Activated CD4-positive, alpha-beta T cell treated with anti-CD3 and anti-CD28 coated beads, Interleukin-2, amount 10 ng/mL, durations not matched to agents 24 days and 14 days (primary cell): ENCODE results near the gene HSD3B1. TPM values are rescaled to one million over a fixed set of nuclear protein-coding genes. Genes with fewer than 3 reads are reported as not detected.
"Not testable (repeated sequence)": the region's sequence is repeated elsewhere in the genome, so short reads cannot be mapped to it uniquely, and the experiment has no call there.

Experiments
- DNase-seq: peaks from one replicate; pipeline ENCODE4 v3.0.0; 2022
- H3K27ac Mint-ChIP-seq: one replicate; pipeline ENCODE4 v1.8.0; 2022; ENCODE audit warnings: mild to moderate bottlenecking, mixed read lengths
- H3K27me3 Mint-ChIP-seq: one replicate; pipeline ENCODE4 v1.8.0; 2022; ENCODE audit warnings: mixed read lengths
- H3K36me3 Mint-ChIP-seq: one replicate; pipeline ENCODE4 v1.8.0; 2022; ENCODE audit warnings: low read depth, mild to moderate bottlenecking, mixed read lengths
- H3K4me1 Mint-ChIP-seq: one replicate; pipeline ENCODE4 v1.8.0; 2021; ENCODE audit warnings: mixed read lengths
- H3K4me3 Mint-ChIP-seq: one replicate; pipeline ENCODE4 v1.8.0; 2022; ENCODE audit warnings: mild to moderate bottlenecking, moderate library complexity, mixed read lengths
- H3K9me3 Mint-ChIP-seq: one replicate; pipeline ENCODE4 v1.8.0; 2021; ENCODE audit warnings: mixed read lengths
- intact Hi-C: fragments of 100-400 bp; cut with micrococcal nuclease; formaldehyde crosslinking; loops from one replicate; pipeline ENCODE4 v1.15.1; 2023
- total RNA-seq: library from RNA; stranded (reverse); gene quantifications from 2 replicates; pipeline ENCODE4 v1.2.3, GENCODE V29; 2022

Gene HSD3B1
- total RNA-seq, 1 donor from 2014 or later: not detected

GRCh38 chr1:119551218-119551617, 44.2 kb downstream of the HSD3B1 start:
- H3K9me3 Mint-ChIP-seq: no peaks in the 10 kb centered on the region
- no peak for DNase-seq
- peaks cover 6% of the 10 kb centered on the region for H3K27me3 Mint-ChIP-seq
- H3K36me3 Mint-ChIP-seq: no peaks in the 10 kb centered on the region
- H3K4me1 Mint-ChIP-seq: no peaks in the 10 kb centered on the region
- no peak overlapping the region for H3K27ac Mint-ChIP-seq
- intact Hi-C loops: no loop called here
- no peak overlapping the region for H3K4me3 Mint-ChIP-seq

- H3K27me3 Mint-ChIP-seq, DNase-seq, H3K27ac Mint-ChIP-seq, H3K36me3 Mint-ChIP-seq, intact Hi-C loops, H3K9me3 Mint-ChIP-seq, H3K4me3 Mint-ChIP-seq, H3K4me1 Mint-ChIP-seq: not testable (repeated sequence)
Measured at GRCh38 chr1:119552656-119553055, 45.6 kb downstream of the HSD3B1 start.

- H3K9me3 Mint-ChIP-seq, H3K36me3 Mint-ChIP-seq, H3K27ac Mint-ChIP-seq, DNase-seq, intact Hi-C loops, H3K4me1 Mint-ChIP-seq, H3K27me3 Mint-ChIP-seq, H3K4me3 Mint-ChIP-seq: not testable (repeated sequence)
Measured at GRCh38 chr1:119553302-119554071, 46.5 kb downstream of the HSD3B1 start.

- Mint-ChIP-seq H3K4me3 (no peak overlapping the region), H3K27ac (no peak overlapping the region), H3K36me3 (no peaks in the 10 kb centered on the region), H3K9me3 (no peaks in the 10 kb centered on the region), H3K27me3 (peaks cover 6% of the 10 kb centered on the region), H3K4me1 (no peaks in the 10 kb centered on the region)
- intact Hi-C loops: no loop called here
- DNase-seq: no peak
Measured at GRCh38 chr1:119554183-119554582, 47.2 kb downstream of the HSD3B1 start.

- Mint-ChIP-seq H3K4me1 (no peaks in the 10 kb centered on the region), H3K36me3 (no peaks in the 10 kb centered on the region), H3K4me3 (no peak overlapping the region), H3K9me3 (no peaks in the 10 kb centered on the region), H3K27ac (no peak overlapping the region), H3K27me3 (peaks cover 6% of the 10 kb centered on the region)
- DNase-seq: no peak
- intact Hi-C loops: no loop called here
Measured at GRCh38 chr1:119556423-119556822, 49.4 kb downstream of the HSD3B1 start.

GRCh38 chr1:119560402-119560801, 53.4 kb downstream of the HSD3B1 start:
- DNase-seq, H3K4me3 Mint-ChIP-seq, H3K9me3 Mint-ChIP-seq, H3K36me3 Mint-ChIP-seq, intact Hi-C loops, H3K27ac Mint-ChIP-seq, H3K4me1 Mint-ChIP-seq, H3K27me3 Mint-ChIP-seq: not testable (repeated sequence)

- no peak overlapping the region for H3K27ac Mint-ChIP-seq
- DNase-seq: no peak
- intact Hi-C loops: no loop called here
- no peaks in the 10 kb centered on the region for H3K9me3 Mint-ChIP-seq
- H3K4me3 Mint-ChIP-seq: no peak overlapping the region
- H3K27me3 Mint-ChIP-seq: peaks cover 15% of the 10 kb centered on the region
- peaks cover 2% of the 10 kb centered on the region for H3K4me1 Mint-ChIP-seq
- H3K36me3 Mint-ChIP-seq: no peaks in the 10 kb centered on the region
Measured at GRCh38 chr1:119564548-119564947, 57.5 kb downstream of the HSD3B1 start.

Other genes starting within 250 kb of the HSD3B1 start
- gene HAO2, start 138.4 kb upstream of the HSD3B1 start, total RNA-seq: not detected in 2 replicates
- gene HSD3B2, start 92.1 kb upstream of the HSD3B1 start, total RNA-seq: not detected in 2 replicates
- 4.5 and 4.8 TPM in 2 replicates for gene ZNF697, start 141.1 kb downstream of the HSD3B1 start, total RNA-seq
- 48.6 and 51.5 TPM in 2 replicates for gene PHGDH, start 204.7 kb downstream of the HSD3B1 start, total RNA-seq